ENCODE results near the gene ACTR1B.
A peak's percentile ranks its signal among the peaks of the same experiment; 100 is the strongest.
"Not testable (repeated sequence)": the region's sequence is repeated elsewhere in the genome, so short reads cannot be mapped to it uniquely, and the experiment has no call there.

Gene ACTR1B

DNA sequence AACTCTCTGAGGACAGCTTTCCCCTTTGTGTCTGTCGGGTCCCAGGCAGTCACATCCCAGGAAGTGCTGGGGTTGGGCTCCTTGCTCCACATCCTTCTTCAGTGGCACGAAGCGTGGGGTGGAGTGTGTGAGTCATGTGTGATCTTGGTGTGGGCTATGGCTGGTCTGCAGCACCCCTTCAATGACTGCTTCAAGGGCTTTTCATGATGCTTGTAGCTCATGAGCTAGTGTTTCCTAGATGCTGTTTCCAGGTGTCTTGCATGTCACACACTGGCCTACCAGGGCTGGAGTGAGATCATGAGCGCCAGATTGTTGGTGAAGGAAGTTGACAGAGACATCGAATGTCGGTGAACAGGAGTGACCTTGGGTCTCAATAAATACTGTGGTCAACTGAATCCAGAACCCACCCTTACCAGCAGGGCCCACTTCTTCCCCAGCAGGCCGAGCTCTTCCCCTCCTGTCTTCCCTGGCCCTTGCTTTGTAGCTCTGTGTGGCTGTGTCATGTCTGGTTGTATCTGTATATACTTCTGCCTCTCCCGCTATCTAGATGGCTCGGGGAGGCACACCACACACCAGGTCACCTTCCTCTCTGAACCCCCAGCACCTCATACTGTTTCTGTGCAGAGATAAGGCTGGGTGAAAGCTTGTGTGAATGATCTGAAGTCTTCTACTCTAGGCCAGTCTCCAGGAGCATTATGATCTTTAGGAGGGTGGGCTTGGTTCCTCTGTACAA, 9.5 kb upstream of the ACTR1B start:
- Histone ChIP-seq H3K36me3 (ENCODE audit: control insufficient read depth, insufficient read depth, low read length) (no peaks in the 10 kb centered on the region), H3K27me3 (replicated peaks; ENCODE audit: control insufficient read depth, insufficient read depth, low read length) (no peaks in the 10 kb centered on the region), H3K4me3 (replicated peaks; ENCODE audit: low read depth, low read length) (no peak overlapping the region)
- TF ChIP-seq, protein P1, sequence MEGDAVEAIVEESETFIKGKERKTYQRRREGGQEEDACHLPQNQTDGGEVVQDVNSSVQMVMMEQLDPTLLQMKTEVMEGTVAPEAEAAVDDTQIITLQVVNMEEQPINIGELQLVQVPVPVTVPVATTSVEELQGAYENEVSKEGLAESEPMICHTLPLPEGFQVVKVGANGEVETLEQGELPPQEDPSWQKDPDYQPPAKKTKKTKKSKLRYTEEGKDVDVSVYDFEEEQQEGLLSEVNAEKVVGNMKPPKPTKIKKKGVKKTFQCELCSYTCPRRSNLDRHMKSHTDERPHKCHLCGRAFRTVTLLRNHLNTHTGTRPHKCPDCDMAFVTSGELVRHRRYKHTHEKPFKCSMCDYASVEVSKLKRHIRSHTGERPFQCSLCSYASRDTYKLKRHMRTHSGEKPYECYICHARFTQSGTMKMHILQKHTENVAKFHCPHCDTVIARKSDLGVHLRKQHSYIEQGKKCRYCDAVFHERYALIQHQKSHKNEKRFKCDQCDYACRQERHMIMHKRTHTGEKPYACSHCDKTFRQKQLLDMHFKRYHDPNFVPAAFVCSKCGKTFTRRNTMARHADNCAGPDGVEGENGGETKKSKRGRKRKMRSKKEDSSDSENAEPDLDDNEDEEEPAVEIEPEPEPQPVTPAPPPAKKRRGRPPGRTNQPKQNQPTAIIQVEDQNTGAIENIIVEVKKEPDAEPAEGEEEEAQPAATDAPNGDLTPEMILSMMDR (IDR thresholded peaks at IDR 0.05; ENCODE audit: insufficient read depth, low read length, poor library complexity, severe bottlenecking) = no peak
- DNase-seq (ENCODE audit: extremely low read depth, insufficient read length) = no peak

DNA sequence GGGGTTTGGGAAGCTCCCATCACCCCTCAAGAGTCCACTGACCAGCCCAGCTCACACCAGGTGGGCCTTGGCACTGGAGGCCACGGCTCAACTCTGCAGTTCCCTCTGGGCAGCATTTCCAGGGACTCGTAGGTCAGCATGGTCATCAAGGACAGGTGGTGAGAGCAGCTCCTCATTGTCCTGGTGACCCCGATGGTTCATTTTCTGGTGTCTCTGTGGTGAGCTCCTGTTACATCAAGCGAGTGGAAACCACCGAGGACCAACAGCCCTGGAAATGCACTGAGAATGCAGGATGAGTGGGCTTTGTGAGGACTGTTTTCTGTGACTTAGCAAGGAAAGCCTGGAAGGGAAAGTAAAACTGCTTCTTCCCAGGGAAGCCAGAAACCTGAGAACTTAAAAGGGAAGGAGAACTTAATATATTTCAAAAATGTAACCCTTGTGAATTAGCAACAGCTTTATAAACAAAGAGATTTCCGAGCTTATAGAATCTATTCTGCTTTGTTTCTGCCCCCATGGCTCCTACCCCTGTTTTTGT, 8.8 kb upstream of the ACTR1B start:
- not testable (repeated sequence) for H3K36me3 ChIP-seq (ENCODE audit: control insufficient read depth, insufficient read depth, low read length); DNase-seq (ENCODE audit: extremely low read depth, insufficient read length); H3K27me3 ChIP-seq (replicated peaks; ENCODE audit: control insufficient read depth, insufficient read depth, low read length); H3K4me3 ChIP-seq (replicated peaks; ENCODE audit: low read depth, low read length)

DNA sequence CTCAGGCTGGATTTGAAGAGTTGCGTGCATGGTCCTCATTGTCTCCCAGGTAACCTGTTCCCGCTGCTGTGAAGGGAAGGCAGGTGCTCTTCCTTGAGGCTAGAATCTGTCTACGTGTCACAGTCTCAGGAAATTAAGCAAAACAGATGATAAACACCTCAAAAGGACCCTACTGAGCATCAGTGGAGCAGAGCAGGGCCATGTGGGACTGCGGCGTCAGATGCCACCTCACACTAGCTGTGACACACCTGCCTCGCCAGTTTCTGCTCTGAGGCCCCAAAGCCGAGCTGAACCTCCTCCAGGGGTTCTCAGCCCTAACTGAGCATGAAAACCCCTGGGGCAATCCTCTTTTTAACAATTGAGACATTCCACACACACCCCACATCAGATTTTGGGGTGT, 7.7 kb upstream of the ACTR1B start:
- H3K36me3 ChIP-seq (ENCODE audit: control insufficient read depth, insufficient read depth, low read length) = no peaks in the 10 kb centered on the region
- TF ChIP-seq, protein P1 (IDR thresholded peaks at IDR 0.05; ENCODE audit: insufficient read depth, low read length, poor library complexity, severe bottlenecking) = no peak
- no peak for DNase-seq (ENCODE audit: extremely low read depth, insufficient read length)
- H3K27me3 ChIP-seq (replicated peaks; ENCODE audit: control insufficient read depth, insufficient read depth, low read length) = no peaks in the 10 kb centered on the region
- H3K4me3 ChIP-seq (replicated peaks; ENCODE audit: low read depth, low read length) = no peak overlapping the region

DNA sequence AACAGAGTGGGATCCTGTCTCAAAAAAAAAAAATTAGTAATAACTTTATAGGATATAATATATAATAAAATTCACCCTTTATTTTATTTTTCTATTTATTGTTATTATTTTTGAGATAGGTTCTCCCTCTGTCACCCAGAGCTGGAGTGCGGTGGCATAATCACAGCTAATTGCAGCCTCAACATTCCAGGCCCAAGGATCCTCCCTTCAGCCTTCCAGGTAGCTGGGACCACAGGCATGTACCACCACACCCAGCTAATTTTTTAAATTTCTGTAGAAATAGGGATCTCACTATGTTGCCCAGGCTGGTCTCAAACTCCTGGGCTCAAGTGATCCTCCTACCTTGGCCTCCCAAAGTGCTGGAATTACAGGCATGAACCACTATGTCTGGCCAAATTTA, 6.6 kb upstream of the ACTR1B start:
- TF ChIP-seq, protein P1 (IDR thresholded peaks at IDR 0.05; ENCODE audit: insufficient read depth, low read length, poor library complexity, severe bottlenecking) = no peak
- H3K36me3 ChIP-seq (ENCODE audit: control insufficient read depth, insufficient read depth, low read length) = no peaks in the 10 kb centered on the region
- no peak overlapping the region for H3K4me3 ChIP-seq (replicated peaks; ENCODE audit: low read depth, low read length)
- no peaks in the 10 kb centered on the region for H3K27me3 ChIP-seq (replicated peaks; ENCODE audit: control insufficient read depth, insufficient read depth, low read length)
- no peak for DNase-seq (ENCODE audit: extremely low read depth, insufficient read length)

DNA sequence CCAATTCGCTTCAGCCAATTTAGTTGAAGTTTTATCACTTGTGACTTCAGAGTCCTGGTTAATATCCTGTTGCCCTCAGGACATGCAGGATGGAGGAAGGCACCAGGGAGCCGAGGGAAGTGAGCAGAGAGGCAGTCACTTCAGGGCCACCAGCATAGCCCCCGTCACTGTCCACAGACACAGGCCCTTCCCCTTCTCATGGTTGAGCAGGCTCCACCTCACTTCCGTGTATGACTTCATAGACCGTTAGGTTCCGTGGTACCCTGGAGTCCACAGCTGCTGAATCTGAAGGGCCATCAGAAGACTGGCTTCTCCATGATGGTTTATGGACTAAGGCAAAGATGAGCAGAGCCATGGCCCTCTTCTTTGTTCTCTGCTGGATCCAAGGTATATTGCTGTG, 5.6 kb upstream of the ACTR1B start, which contains the start of gene C2orf92:
TSS of gene C2orf92 (plus strand) at position 266 of the 400 bp plus-strand sequence. CDS start at position 342, 76 bp downstream.
- Histone ChIP-seq H3K27me3 (replicated peaks; ENCODE audit: control insufficient read depth, insufficient read depth, low read length) (no peaks in the 10 kb centered on the region), H3K4me3 (replicated peaks; ENCODE audit: low read depth, low read length) (no peak within 1 kb of the TSS), H3K36me3 (ENCODE audit: control insufficient read depth, insufficient read depth, low read length) (no peaks in the 10 kb centered on the region)
- no peak for DNase-seq (ENCODE audit: extremely low read depth, insufficient read length)
- TF ChIP-seq, protein P1 (IDR thresholded peaks at IDR 0.05; ENCODE audit: insufficient read depth, low read length, poor library complexity, severe bottlenecking) = no peak

DNA sequence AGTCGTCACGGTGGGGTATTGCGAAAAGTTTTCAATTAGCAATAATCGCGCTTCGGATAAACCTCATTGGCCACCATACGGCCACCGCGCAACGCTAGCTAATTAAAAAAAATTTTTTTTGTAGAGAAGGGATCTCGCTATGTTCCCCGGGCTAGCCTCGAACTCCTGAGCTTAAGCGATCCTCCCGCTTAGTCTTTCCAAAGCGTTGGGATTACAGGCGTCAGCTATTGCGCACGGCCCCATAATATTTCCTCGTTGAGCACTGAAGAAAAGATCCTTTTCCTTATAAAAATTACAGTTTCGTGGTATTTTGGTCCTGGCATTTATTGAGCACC, 759 bp upstream of the ACTR1B start:
- H3K4me3 ChIP-seq (replicated peaks; ENCODE audit: low read depth, low read length) = peak overlapping the region; percentile 88
- DNase-seq (ENCODE audit: extremely low read depth, insufficient read length) = no peak
- H3K36me3 ChIP-seq (ENCODE audit: control insufficient read depth, insufficient read depth, low read length) = peaks cover 5% of the 10 kb centered on the region
- H3K27me3 ChIP-seq (replicated peaks; ENCODE audit: control insufficient read depth, insufficient read depth, low read length) = no peaks in the 10 kb centered on the region
- TF ChIP-seq, protein P1 (IDR thresholded peaks at IDR 0.05; ENCODE audit: insufficient read depth, low read length, poor library complexity, severe bottlenecking) = no peak

Measured in GM06990 (cell line).